Measurements from ENCODE around the gene SPATA1.

The SPATA1 gene, protein sequence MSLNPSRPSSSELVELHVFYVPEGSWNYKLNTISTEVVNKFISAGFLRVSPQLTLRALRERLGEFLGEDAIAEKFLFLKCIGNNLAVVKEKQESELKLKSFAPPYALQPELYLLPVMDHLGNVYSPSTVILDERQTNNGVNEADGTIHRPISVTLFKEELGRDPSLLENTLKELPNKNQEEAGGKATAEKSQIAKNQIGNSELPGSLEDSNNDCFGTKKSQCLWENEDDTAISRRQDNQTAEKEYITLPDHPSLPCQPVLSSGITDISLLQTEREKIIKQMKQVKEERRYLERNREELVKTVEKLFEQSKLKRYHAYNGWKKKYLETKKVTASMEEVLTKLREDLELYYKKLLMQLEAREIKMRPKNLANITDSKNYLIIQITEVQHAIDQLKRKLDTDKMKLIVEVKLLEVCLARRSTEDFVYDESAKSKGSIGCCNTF

GRCh38 chr1:84506002-84506728 lies at the start of gene SPATA1, which contains the start of gene GNG5:
Gene SPATA1, plus strand, starts transcription at chr1:84506386. Its CDS starts 9,974 bp downstream, at chr1:84516360.
Gene GNG5, minus strand, starts transcription at chr1:84506581. Its CDS starts 490 bp downstream, at chr1:84506091.
- no peaks in the 10 kb centered on the region for H3K9me2 ChIP-seq (replicated peaks; ENCODE audit: control insufficient read depth, low read length)
- peaks cover 27% of the 10 kb centered on the region for H3F3A ChIP-seq (ENCODE audit: control insufficient read depth, insufficient read depth)
- peaks cover 30% of the 10 kb centered on the region for H3K4me1 ChIP-seq (ENCODE audit: control insufficient read depth, low read length)
- peaks cover 58% of the 10 kb centered on the region for H3K79me2 ChIP-seq (ENCODE audit: control insufficient read depth, low read length)
- TF ChIP-seq CTCF (IDR thresholded peaks at IDR 0.05; ENCODE audit: low read depth, low read length, poor library complexity, severe bottlenecking) (no peak), EZH2phosphoT487 (IDR thresholded peaks at IDR 0.05; ENCODE audit: borderline replicate concordance, low read length) (no peak)
- peak within 1 kb of the TSS; percentile 94 for H3K4me3 ChIP-seq (ENCODE audit: low read length)
- H3K27ac ChIP-seq (ENCODE audit: low read depth, low read length), result peak within 1 kb of the TSS; percentile 87
- H3K9me3 ChIP-seq (ENCODE audit: control insufficient read depth, insufficient read depth, low read length), result peaks cover 8% of the 10 kb centered on the region
- peak within 1 kb of the TSS; percentile 89 for H3K4me2 ChIP-seq (ENCODE audit: low read length)
- H4K20me1 ChIP-seq (ENCODE audit: control insufficient read depth, insufficient read depth, low read depth, low read length), result peaks cover 16% of the 10 kb centered on the region; the same call in 1 of the 2 replicates
- no peaks in the 10 kb centered on the region for H3K27me3 ChIP-seq (ENCODE audit: control insufficient read depth, low read length)
- H3K36me3 ChIP-seq (ENCODE audit: control insufficient read depth, low read length), result peaks cover 38% of the 10 kb centered on the region

DNA sequence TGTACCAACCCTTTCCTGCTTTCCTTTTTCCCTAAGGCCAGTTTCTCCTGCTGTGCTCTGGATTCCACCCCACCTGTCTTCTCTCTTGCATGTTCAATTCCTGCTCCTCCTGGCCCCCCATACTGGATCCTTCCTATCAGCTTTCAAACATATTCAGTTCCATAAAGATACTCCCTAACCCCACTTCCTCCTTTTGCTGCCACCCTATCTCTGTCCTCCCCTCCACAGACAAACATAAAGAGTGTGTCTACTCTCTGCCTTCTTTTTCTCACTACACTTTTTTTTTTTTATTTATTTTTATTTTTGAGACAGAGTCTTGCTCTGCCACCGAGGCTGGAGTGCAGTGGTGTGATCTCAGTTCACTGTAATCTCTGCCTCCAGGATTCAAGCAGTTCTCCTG lies 44.1 kb upstream of the SPATA1 start:
- Histone ChIP-seq H3K27me3 (ENCODE audit: control insufficient read depth, low read length) (no peaks in the 10 kb centered on the region), H3K36me3 (ENCODE audit: control insufficient read depth, low read length) (no peaks in the 10 kb centered on the region), H3K79me2 (ENCODE audit: control insufficient read depth, low read length) (no peaks in the 10 kb centered on the region), H3K9me2 (replicated peaks; ENCODE audit: control insufficient read depth, low read length) (no peaks in the 10 kb centered on the region), H3K9me3 (ENCODE audit: control insufficient read depth, insufficient read depth, low read length) (no peaks in the 10 kb centered on the region), H3K4me2 (ENCODE audit: low read length) (no peak overlapping the region), H3K4me3 (ENCODE audit: low read length) (no peak overlapping the region), H4K20me1 (ENCODE audit: control insufficient read depth, insufficient read depth, low read depth, low read length) (no peaks in the 10 kb centered on the region), H3K27ac (ENCODE audit: low read depth, low read length) (no peak overlapping the region), H3F3A (ENCODE audit: control insufficient read depth, insufficient read depth) (no peaks in the 10 kb centered on the region), H3K4me1 (ENCODE audit: control insufficient read depth, low read length) (no peaks in the 10 kb centered on the region)
- TF ChIP-seq CTCF (IDR thresholded peaks at IDR 0.05; ENCODE audit: low read depth, low read length, poor library complexity, severe bottlenecking) (no peak), EZH2phosphoT487 (IDR thresholded peaks at IDR 0.05; ENCODE audit: borderline replicate concordance, low read length) (no peak)

DNA sequence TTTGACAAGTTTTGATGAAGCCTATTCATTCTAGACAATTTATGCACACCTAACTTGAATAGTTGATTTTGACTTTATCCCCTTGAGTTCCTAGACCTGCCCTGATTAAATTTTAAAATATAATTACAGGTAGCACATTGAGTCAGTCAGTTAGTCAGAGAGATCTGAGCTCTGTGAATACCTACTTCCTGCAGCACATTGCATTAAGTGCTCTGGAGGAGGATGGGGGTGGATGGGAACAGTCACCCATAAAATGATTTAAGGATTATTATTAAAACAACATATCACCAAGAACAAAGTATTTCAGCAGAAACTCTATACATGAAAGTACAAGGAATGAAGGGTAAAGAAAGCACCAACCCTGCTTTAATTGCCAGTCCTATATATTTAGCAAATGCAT lies 38.9 kb upstream of the SPATA1 start:
- Histone ChIP-seq H3K4me2 (ENCODE audit: low read length) (no peak overlapping the region), H3K9me2 (replicated peaks; ENCODE audit: control insufficient read depth, low read length) (no peaks in the 10 kb centered on the region), H3K27me3 (ENCODE audit: control insufficient read depth, low read length) (no peaks in the 10 kb centered on the region), H3K9me3 (ENCODE audit: control insufficient read depth, insufficient read depth, low read length) (no peaks in the 10 kb centered on the region), H3K27ac (ENCODE audit: low read depth, low read length) (no peak overlapping the region), H3K4me3 (ENCODE audit: low read length) (no peak overlapping the region), H3K36me3 (ENCODE audit: control insufficient read depth, low read length) (no peaks in the 10 kb centered on the region), H3K79me2 (ENCODE audit: control insufficient read depth, low read length) (no peaks in the 10 kb centered on the region), H3K4me1 (ENCODE audit: control insufficient read depth, low read length) (no peaks in the 10 kb centered on the region), H4K20me1 (ENCODE audit: control insufficient read depth, insufficient read depth, low read depth, low read length) (no peaks in the 10 kb centered on the region), H3F3A (ENCODE audit: control insufficient read depth, insufficient read depth) (no peaks in the 10 kb centered on the region)
- TF ChIP-seq EZH2phosphoT487 (IDR thresholded peaks at IDR 0.05; ENCODE audit: borderline replicate concordance, low read length) (no peak), CTCF (IDR thresholded peaks at IDR 0.05; ENCODE audit: low read depth, low read length, poor library complexity, severe bottlenecking) (no peak)
